OCI-LY3 (cell line): ENCODE data around the gene CREB5.

Source experiments
- H2AFZ ChIP-seq: fragments of 200-600, 300-600 bp; shearing (Covaris generic); 2 replicates; pipeline ENCODE4 v1.6.0; 2014; ENCODE audit warnings: antibody characterized with exemption, low read depth, low read length
- H3K27ac ChIP-seq: fragments of 200-600, 300-600 bp; sonication (generic); 2 replicates; pipeline ENCODE4 v1.5.1; 2014; ENCODE audit warnings: mild to moderate bottlenecking, low read length, moderate library complexity, mixed read lengths
- H3K27me3 ChIP-seq: fragments of 200-600, 300-600 bp; sonication (generic); 2 replicates; pipeline ENCODE4 v1.6.1; 2014; ENCODE audit warnings: low read depth, low read length, mixed read lengths
- H3K36me3 ChIP-seq: fragments of 200-600, 300-600 bp; sonication (generic); replicated peaks from 2 replicates; pipeline ENCODE3; 2014; ENCODE audit warnings: low read depth, low read length, mixed read lengths
- H3K4me1 ChIP-seq: fragments of 300-600, 200-600 bp; sonication (generic); 2 replicates; pipeline ENCODE4 v1.6.1; 2014; ENCODE audit warnings: low read length, mixed read lengths
- H3K4me2 ChIP-seq: fragments of 200-600, 300-600 bp; sonication (generic); 2 replicates; pipeline ENCODE4 v1.6.1; 2014; ENCODE audit warnings: low read length, mixed read lengths
- H3K4me3 ChIP-seq: fragments of 300-600, 200-600 bp; sonication (generic); 2 replicates; pipeline ENCODE4 v1.5.1; 2014; ENCODE audit warnings: antibody characterized with exemption, mild to moderate bottlenecking, low read length, moderate library complexity
- H3K79me2 ChIP-seq: fragments of 300-600, 200-600 bp; shearing (Covaris generic); 2 replicates; pipeline ENCODE4 v1.6.1; 2014; ENCODE audit warnings: mild to moderate bottlenecking, low read length, mixed read lengths
- H3K9ac ChIP-seq: fragments of 300-600, 200-600 bp; shearing (Covaris generic); 2 replicates; pipeline ENCODE4 v1.6.0; 2014; ENCODE audit warnings: mild to moderate bottlenecking, low read length, moderate library complexity
- H3K9me3 ChIP-seq: fragments of 200-600, 300-600 bp; shearing (Covaris generic); 2 replicates; pipeline ENCODE4 v1.6.1; 2014; ENCODE audit warnings: low read length, mixed read lengths; ENCODE audit not compliant: insufficient read depth
- H4K20me1 ChIP-seq: fragments of 200-600, 300-600 bp; sonication (generic); 2 replicates; pipeline ENCODE4 v1.6.1; 2016; ENCODE audit warnings: low read length, mixed read lengths; ENCODE audit not compliant: insufficient read depth
- EZH2phosphoT487 ChIP-seq: fragments of 200-600 bp; shearing (Covaris generic); IDR thresholded peaks from 2 replicates; pipeline ENCODE4 v1.6.1; 2018; ENCODE audit warnings: antibody characterized with exemption, mixed run types, low read depth
- TF ChIP-seq, protein P1 (sequence below): fragments of 200-600, 300-600 bp; sonication (generic); IDR thresholded peaks from 2 replicates; pipeline ENCODE4 v1.5.1; 2014; ENCODE audit warnings: antibody characterized with exemption, low read length, low read depth

The CREB5 gene

GRCh38 chr7:28774261-28774988 is 362.1 kb downstream of the CREB5 start:
- Histone ChIP-seq H3K79me2 (no peaks in the 10 kb centered on the region), H3K27me3 (no peaks in the 10 kb centered on the region), H2AFZ (no peak overlapping the region), H3K4me2 (no peak overlapping the region), H3K4me3 (no peak overlapping the region), H3K9me3 (no peaks in the 10 kb centered on the region), H3K27ac (no peak overlapping the region), H3K4me1 (no peaks in the 10 kb centered on the region), H4K20me1 (no peaks in the 10 kb centered on the region), H3K9ac (no peak overlapping the region), H3K36me3 (no peaks in the 10 kb centered on the region)
- TF ChIP-seq, protein P1, sequence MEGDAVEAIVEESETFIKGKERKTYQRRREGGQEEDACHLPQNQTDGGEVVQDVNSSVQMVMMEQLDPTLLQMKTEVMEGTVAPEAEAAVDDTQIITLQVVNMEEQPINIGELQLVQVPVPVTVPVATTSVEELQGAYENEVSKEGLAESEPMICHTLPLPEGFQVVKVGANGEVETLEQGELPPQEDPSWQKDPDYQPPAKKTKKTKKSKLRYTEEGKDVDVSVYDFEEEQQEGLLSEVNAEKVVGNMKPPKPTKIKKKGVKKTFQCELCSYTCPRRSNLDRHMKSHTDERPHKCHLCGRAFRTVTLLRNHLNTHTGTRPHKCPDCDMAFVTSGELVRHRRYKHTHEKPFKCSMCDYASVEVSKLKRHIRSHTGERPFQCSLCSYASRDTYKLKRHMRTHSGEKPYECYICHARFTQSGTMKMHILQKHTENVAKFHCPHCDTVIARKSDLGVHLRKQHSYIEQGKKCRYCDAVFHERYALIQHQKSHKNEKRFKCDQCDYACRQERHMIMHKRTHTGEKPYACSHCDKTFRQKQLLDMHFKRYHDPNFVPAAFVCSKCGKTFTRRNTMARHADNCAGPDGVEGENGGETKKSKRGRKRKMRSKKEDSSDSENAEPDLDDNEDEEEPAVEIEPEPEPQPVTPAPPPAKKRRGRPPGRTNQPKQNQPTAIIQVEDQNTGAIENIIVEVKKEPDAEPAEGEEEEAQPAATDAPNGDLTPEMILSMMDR, result no peak
- TF ChIP-seq EZH2phosphoT487, result no peak

- H3K4me3 ChIP-seq, result no peak overlapping the region
- H3K4me2 ChIP-seq, result no peak overlapping the region
- no peaks in the 10 kb centered on the region for H3K27me3 ChIP-seq
- no peak overlapping the region for H3K9ac ChIP-seq
- no peak for TF ChIP-seq EZH2phosphoT487
- TF ChIP-seq, protein P1, result no peak
- no peaks in the 10 kb centered on the region for H4K20me1 ChIP-seq
- H3K9me3 ChIP-seq, result no peaks in the 10 kb centered on the region
- H3K79me2 ChIP-seq, result no peaks in the 10 kb centered on the region
- no peaks in the 10 kb centered on the region for H3K36me3 ChIP-seq
- H3K27ac ChIP-seq, result no peak overlapping the region
- H3K4me1 ChIP-seq, result peaks cover 4% of the 10 kb centered on the region
- no peak overlapping the region for H2AFZ ChIP-seq
Observed at GRCh38 chr7:28776463-28777157, 364.3 kb downstream of the CREB5 start.

- H3K79me2 ChIP-seq, result no peaks in the 10 kb centered on the region
- no peaks in the 10 kb centered on the region for H3K36me3 ChIP-seq
- H3K4me1 ChIP-seq, result peaks cover 21% of the 10 kb centered on the region
- no peaks in the 10 kb centered on the region for H3K9me3 ChIP-seq
- H3K9ac ChIP-seq, result no peak overlapping the region
- H3K27ac ChIP-seq, result no peak overlapping the region
- TF ChIP-seq, protein P1, result no peak
- TF ChIP-seq EZH2phosphoT487, result no peak
- H3K4me3 ChIP-seq, result no peak overlapping the region
- H2AFZ ChIP-seq, result no peak overlapping the region
- no peak overlapping the region for H3K4me2 ChIP-seq
- no peaks in the 10 kb centered on the region for H3K27me3 ChIP-seq
- H4K20me1 ChIP-seq, result no peaks in the 10 kb centered on the region
Observed at GRCh38 chr7:28778786-28779185, 366.5 kb downstream of the CREB5 start.

- Histone ChIP-seq H3K4me2 (no peak overlapping the region), H2AFZ (no peak overlapping the region), H3K27me3 (no peaks in the 10 kb centered on the region), H4K20me1 (no peaks in the 10 kb centered on the region), H3K4me3 (no peak overlapping the region), H3K9ac (no peak overlapping the region), H3K79me2 (no peaks in the 10 kb centered on the region), H3K9me3 (no peaks in the 10 kb centered on the region), H3K36me3 (no peaks in the 10 kb centered on the region), H3K4me1 (peaks cover 21% of the 10 kb centered on the region), H3K27ac (no peak overlapping the region)
- no peak for TF ChIP-seq EZH2phosphoT487
- TF ChIP-seq, protein P1, result no peak
Observed at GRCh38 chr7:28779954-28780353, 367.6 kb downstream of the CREB5 start.
